GM12892 (cell line): ENCODE results near the gene SLC39A11.

ENCODE experiments used
- POLR2A ChIP-seq: IDR thresholded peaks from 2 replicates; pipeline ENCODE4 v1.6.1; 2011; ENCODE audit warnings: low read depth, low read length, control low read depth
- POLR2AphosphoS5 ChIP-seq: IDR thresholded peaks from 2 replicates; pipeline ENCODE4 v1.6.1; 2011; ENCODE audit warnings: low read depth, low read length, control low read depth
- TAF1 ChIP-seq: IDR thresholded peaks from 2 replicates; pipeline ENCODE4 v1.6.1; 2011; ENCODE audit warnings: low read depth, mild to moderate bottlenecking, control low read depth, low read length, borderline replicate concordance

- TF ChIP-seq POLR2A = no peak
- TF ChIP-seq TAF1 = no peak
- TF ChIP-seq POLR2AphosphoS5 = no peak
Observed at GRCh38 chr17:73118951-73119391, 26.5 kb upstream of the SLC39A11 start.
